Keratinocyte (primary cell): ENCODE results near the gene TRAF2.

Experiments
- CTCF ChIP-seq, 3 experiments: IDR thresholded peaks in 1 of 3; conservative IDR thresholded peaks in 1 of 3; optimal IDR thresholded peaks in 1 of 3; 2 replicates in 2 of 3; 3 replicates in 1 of 3; pipeline versions ENCODE3 to v1.5.1; 2011; ENCODE audit warnings: low read length in 3 of 3, mild to moderate bottlenecking in 3 of 3, moderate library complexity in 2 of 3, control low read depth in 1 of 3, inconsistent platforms in 1 of 3; ENCODE audit not compliant: insufficient read depth in 2 of 3; ENCODE audit errors: extremely low read depth in 1 of 3
- EZH2 ChIP-seq: IDR thresholded peaks from one replicate; pipeline ENCODE4 v1.6.1; 2012; ENCODE audit warnings: inconsistent platforms, mild to moderate bottlenecking, low read length, moderate library complexity

- TF ChIP-seq CTCF (optimal IDR thresholded peaks at IDR 0.05 in 1 of 3, IDR thresholded peaks at IDR 0.05 in 1 of 3, conservative IDR thresholded peaks at IDR 0.05 in 1 of 3; ENCODE audit: extremely low read depth in 1 of 3, insufficient read depth in 2 of 3, low read length in 3 of 3) = no peak
- TF ChIP-seq EZH2 = peak; percentile 38
These were observed 40.7 kb upstream of the TRAF2 start for GRCh38 chr9:136845465-136846260.
